ENCODE data around the gene ARHGEF28.

- TF ChIP-seq POLR2AphosphoS5 (IDR thresholded peaks at IDR 0.05; ENCODE audit: low read depth, low read length) (no peak), DMAP1 (CRISPR knock-in tag; IDR thresholded peaks at IDR 0.05) (no peak), EEA1 (CRISPR knock-in tag; IDR thresholded peaks at IDR 0.05; ENCODE audit: borderline replicate concordance) (no peak), CEBPB (IDR thresholded peaks at IDR 0.05; ENCODE audit: borderline replicate concordance, low read depth, low read length) (peak; percentile 72; the same call in 1 of the 2 replicates), EZH2 (conservative IDR thresholded peaks at IDR 0.05; ENCODE audit: low read depth, low read length) (no peak), POLR2AphosphoS2 (IDR thresholded peaks at IDR 0.05; ENCODE audit: low read depth, low read length) (no peak)
Measured at GRCh38 chr5:73865315-73865714, 239.3 kb downstream of the ARHGEF28 start.
